Erythroblast (primary cell): ENCODE measurements around the gene UCKL1.

Experiments used
- GATA1 ChIP-seq: IDR thresholded peaks from 2 replicates; pipeline ENCODE4 v1.6.1; 2011; ENCODE audit warnings: low read depth, mild to moderate bottlenecking, control low read depth, low read length, moderate library complexity
- POLR2A ChIP-seq: IDR thresholded peaks from 2 replicates; pipeline ENCODE4 v1.6.1; 2011; ENCODE audit warnings: mild to moderate bottlenecking, low read length

GRCh38 chr20:63957004-63957689, 931 bp upstream of the UCKL1 start:
- TF ChIP-seq POLR2A = peak; percentile 34
- no peak for TF ChIP-seq GATA1
